K562 (cell line): ENCODE results near the gene SERPINH1. TPM values are rescaled to one million over a fixed set of nuclear protein-coding genes. Genes with fewer than 3 reads are reported as not detected.
A peak's percentile ranks its signal among the peaks of the same experiment; 100 is the strongest.

Experiments
- CBFA2T3 ChIP-seq: fragments of 450-650 bp; IDR thresholded peaks from 2 replicates; pipeline ENCODE4 v1.6.1; 2017
- ELK1 ChIP-seq: sonication (generic); formaldehyde crosslinking; IDR thresholded peaks from 2 replicates; pipeline ENCODE4 v1.8.1; 2022; ENCODE audit warnings: missing genetic modification reagents
- FOXP1 ChIP-seq: sonication (generic); formaldehyde crosslinking; IDR thresholded peaks from 2 replicates; pipeline ENCODE4 v1.8.0; 2022; ENCODE audit warnings: mild to moderate bottlenecking, missing genetic modification reagents
- HDAC8 ChIP-seq: fragments of 450-650 bp; IDR thresholded peaks from 2 replicates; pipeline ENCODE4 v1.6.1; 2016; ENCODE audit warnings: mild to moderate bottlenecking, missing genetic modification characterization, moderate library complexity, missing compliant biosample characterization
- HNRNPK ChIP-seq: fragments of 200-400 bp; formaldehyde crosslinking; IDR thresholded peaks from one replicate; pipeline ENCODE4 v1.6.1; 2018; ENCODE audit warnings: mild to moderate bottlenecking, low read depth, low read length; ENCODE audit not compliant: poor library complexity, severe bottlenecking
- KDM4B ChIP-seq, 2 experiments: fragments of 450-650 bp in 1 of 2; sonication (generic) in 1 of 2; IDR thresholded peaks; 2 replicates each; pipeline ENCODE4 v1.6.1; 2016 to 2017; ENCODE audit warnings: borderline replicate concordance in 2 of 2, antibody characterized with exemption in 1 of 2, low read depth in 1 of 2, mild to moderate bottlenecking in 1 of 2
- KLF1 ChIP-seq: fragments of 450-650 bp; IDR thresholded peaks from 2 replicates; pipeline ENCODE4 v1.6.1; 2016; ENCODE audit warnings: missing genetic modification characterization, missing compliant biosample characterization
- NR3C1 ChIP-seq: sonication (generic); formaldehyde crosslinking; IDR thresholded peaks from 2 replicates; pipeline ENCODE4 v1.8.1; 2022; ENCODE audit warnings: missing genetic modification reagents
- POLR2H ChIP-seq: IDR thresholded peaks from 2 replicates; pipeline ENCODE4 v1.6.1; 2016; ENCODE audit warnings: missing genetic modification characterization, low read depth, mild to moderate bottlenecking, control low read depth, missing compliant biosample characterization, moderate library complexity
- POU5F1 ChIP-seq: fragments of 150-350 bp; IDR thresholded peaks from 2 replicates; pipeline ENCODE4 v1.6.1; 2014; ENCODE audit warnings: borderline replicate concordance, low read length, low read depth, mild to moderate bottlenecking; ENCODE audit not compliant: partially characterized antibody
- SP1 ChIP-seq: sonication (generic); formaldehyde crosslinking; IDR thresholded peaks from 2 replicates; pipeline ENCODE4 v1.8.1; 2022; ENCODE audit warnings: mild to moderate bottlenecking, missing genetic modification reagents
- SP2 ChIP-seq: IDR thresholded peaks from 2 replicates; pipeline ENCODE4 v1.6.1; 2011; ENCODE audit warnings: mild to moderate bottlenecking, low read depth, low read length, moderate library complexity; ENCODE audit not compliant: poor library complexity, severe bottlenecking; ENCODE audit errors: extremely low read depth
- SRSF7 ChIP-seq: fragments of 200-400 bp; formaldehyde crosslinking; optimal IDR thresholded peaks from 2 replicates; pipeline ENCODE3; 2017; ENCODE audit warnings: mild to moderate bottlenecking, low read depth, low read length
- TCF7L2 ChIP-seq: fragments of 150-350 bp; IDR thresholded peaks from 2 replicates; pipeline ENCODE4 v1.6.1; 2016; ENCODE audit warnings: low read depth, mild to moderate bottlenecking, low read length, moderate library complexity
- YY1 ChIP-seq, 3 experiments: IDR thresholded peaks; 2 replicates each; pipeline ENCODE4 v1.6.1; 2011; ENCODE audit warnings: low read length in 2 of 3, mild to moderate bottlenecking in 2 of 3, moderate library complexity in 2 of 3, borderline replicate concordance in 1 of 3, control low read depth in 1 of 3, low read depth in 1 of 3; ENCODE audit not compliant: insufficient read depth in 3 of 3, insufficient replicate concordance in 2 of 3, control insufficient read depth in 1 of 3, insufficient read length in 1 of 3; ENCODE audit errors: extremely low read depth in 1 of 3
- ZFP30 ChIP-seq: fragments of 250-450 bp; sonication (Bioruptor Pico); IDR thresholded peaks from 2 replicates; pipeline ENCODE4 v1.8.0; 2022; ENCODE audit warnings: moderate library complexity, mild to moderate bottlenecking, inconsistent platforms, borderline replicate concordance
- ZFX ChIP-seq: sonication (generic); formaldehyde crosslinking; IDR thresholded peaks from 2 replicates; pipeline ENCODE4 v1.8.0; 2022; ENCODE audit warnings: mild to moderate bottlenecking, missing genetic modification reagents, moderate library complexity
- ZNF24 ChIP-seq: fragments of 450-650 bp; IDR thresholded peaks from 2 replicates; pipeline ENCODE4 v1.6.1; 2016
- ZNF408 ChIP-seq: fragments of 250-450 bp; sonication (Bioruptor Pico); IDR thresholded peaks from 2 replicates; pipeline ENCODE4 v1.4.0; 2020; ENCODE audit warnings: low read depth, mild to moderate bottlenecking, moderate library complexity
- ZNF586 ChIP-seq: fragments of 450-650 bp; formaldehyde crosslinking; conservative IDR thresholded peaks from 2 replicates; pipeline ENCODE4 v1.4.0; 2020; ENCODE audit warnings: mild to moderate bottlenecking, moderate library complexity
- ZNF717 ChIP-seq: fragments of 250-450 bp; sonication (Bioruptor Pico); IDR thresholded peaks from 2 replicates; pipeline ENCODE4 v1.5.0; 2021
- polyA plus RNA-seq, 8 experiments: library from polyadenylated mRNA; depleted of rRNA in 4 of 8; stranded (reverse) in 5 of 8; unstranded in 3 of 8; fragments of >200 nt; fragmentation: Nextera tagmentation in 2 of 8; fragmentation: Illumina TruSeq in 1 of 8; extraction: Ambion mirVana in 2 of 8; extraction: Trizol in 1 of 8; gene quantifications; 2 replicates each; pipeline versions ENCODE4 v1.2.1 to v1.2.3, GENCODE V29; 2011 to 2014; ENCODE audit warnings: inconsistent platforms in 1 of 8, missing spikeins in 1 of 8
- total RNA-seq, 7 experiments: library from RNA; depleted of rRNA in 6 of 7; stranded (reverse); fragments of >200 nt in 6 of 7; fragmentation: Illumina TruSeq in 2 of 7; extraction: Trizol in 2 of 7; gene quantifications; 2 replicates each; pipeline versions ENCODE4 v1.2.1 to v1.2.3, GENCODE V29; 2011 to 2021; ENCODE audit warnings: low replicate concordance in 1 of 7
- TF ChIP-seq, protein P1 (sequence below): sonication (generic); formaldehyde crosslinking; IDR thresholded peaks from 2 replicates; pipeline ENCODE4 v1.8.0; 2022; ENCODE audit warnings: mild to moderate bottlenecking, missing genetic modification reagents, borderline replicate concordance
- TF ChIP-seq, protein P2 (sequence below): fragments of 250-450 bp; sonication (Bioruptor Pico); IDR thresholded peaks from 2 replicates; pipeline ENCODE4 v1.8.0; 2022; ENCODE audit warnings: inconsistent platforms

Gene SERPINH1
- total and polyA plus RNA-seq, 9 of the 15 experiments (the other 6 are each of a cell fraction or from before 2014, with no cell fraction given): 2.8 to 106 (median 67.9) TPM

- TF ChIP-seq, protein P1, sequence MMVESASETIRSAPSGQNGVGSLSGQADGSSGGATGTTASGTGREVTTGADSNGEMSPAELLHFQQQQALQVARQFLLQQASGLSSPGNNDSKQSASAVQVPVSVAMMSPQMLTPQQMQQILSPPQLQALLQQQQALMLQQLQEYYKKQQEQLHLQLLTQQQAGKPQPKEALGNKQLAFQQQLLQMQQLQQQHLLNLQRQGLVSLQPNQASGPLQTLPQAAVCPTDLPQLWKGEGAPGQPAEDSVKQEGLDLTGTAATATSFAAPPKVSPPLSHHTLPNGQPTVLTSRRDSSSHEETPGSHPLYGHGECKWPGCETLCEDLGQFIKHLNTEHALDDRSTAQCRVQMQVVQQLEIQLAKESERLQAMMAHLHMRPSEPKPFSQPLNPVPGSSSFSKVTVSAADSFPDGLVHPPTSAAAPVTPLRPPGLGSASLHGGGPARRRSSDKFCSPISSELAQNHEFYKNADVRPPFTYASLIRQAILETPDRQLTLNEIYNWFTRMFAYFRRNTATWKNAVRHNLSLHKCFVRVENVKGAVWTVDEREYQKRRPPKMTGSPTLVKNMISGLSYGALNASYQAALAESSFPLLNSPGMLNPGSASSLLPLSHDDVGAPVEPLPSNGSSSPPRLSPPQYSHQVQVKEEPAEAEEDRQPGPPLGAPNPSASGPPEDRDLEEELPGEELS: no peak
- TF ChIP-seq KDM4B (IDR thresholded peaks at IDR 0.05; ENCODE audit: borderline replicate concordance in 2 of 2, low read depth in 1 of 2): no peak
- no peak for TF ChIP-seq SRSF7
- no peak for TF ChIP-seq POU5F1
- TF ChIP-seq CBFA2T3: peak; percentile 95
- TF ChIP-seq HNRNPK: no peak
- peak; percentile 95 for TF ChIP-seq KLF1 (tag)
- TF ChIP-seq ZNF586 (CRISPR knock-in tag): no peak
- no peak for TF ChIP-seq ZNF717 (CRISPR knock-in tag)
- no peak for TF ChIP-seq ELK1
- no peak; the same call in 1 of the 2 replicates for TF ChIP-seq POLR2H (tag)
- TF ChIP-seq YY1 (IDR thresholded peaks at IDR 0.05; ENCODE audit: borderline replicate concordance in 1 of 3, control insufficient read depth in 1 of 3, extremely low read depth in 1 of 3, insufficient read depth in 3 of 3, insufficient read length in 1 of 3, insufficient replicate concordance in 2 of 3, low read depth in 1 of 3, low read length in 2 of 3): peak in 1 of 3 experiments; percentile 56
- TF ChIP-seq, protein P2, sequence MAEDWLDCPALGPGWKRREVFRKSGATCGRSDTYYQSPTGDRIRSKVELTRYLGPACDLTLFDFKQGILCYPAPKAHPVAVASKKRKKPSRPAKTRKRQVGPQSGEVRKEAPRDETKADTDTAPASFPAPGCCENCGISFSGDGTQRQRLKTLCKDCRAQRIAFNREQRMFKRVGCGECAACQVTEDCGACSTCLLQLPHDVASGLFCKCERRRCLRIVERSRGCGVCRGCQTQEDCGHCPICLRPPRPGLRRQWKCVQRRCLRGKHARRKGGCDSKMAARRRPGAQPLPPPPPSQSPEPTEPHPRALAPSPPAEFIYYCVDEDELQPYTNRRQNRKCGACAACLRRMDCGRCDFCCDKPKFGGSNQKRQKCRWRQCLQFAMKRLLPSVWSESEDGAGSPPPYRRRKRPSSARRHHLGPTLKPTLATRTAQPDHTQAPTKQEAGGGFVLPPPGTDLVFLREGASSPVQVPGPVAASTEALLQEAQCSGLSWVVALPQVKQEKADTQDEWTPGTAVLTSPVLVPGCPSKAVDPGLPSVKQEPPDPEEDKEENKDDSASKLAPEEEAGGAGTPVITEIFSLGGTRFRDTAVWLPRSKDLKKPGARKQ (CRISPR knock-in tag): no peak
- peak; percentile 35; the same call in 1 of the 2 replicates for TF ChIP-seq ZNF24
- no peak for TF ChIP-seq FOXP1
- no peak for TF ChIP-seq ZFP30 (CRISPR knock-in tag)
- TF ChIP-seq ZFX (CRISPR knock-in tag): peak; percentile 65; the same call in 1 of the 2 replicates
- no peak for TF ChIP-seq NR3C1 (CRISPR knock-in tag)
- TF ChIP-seq TCF7L2: no peak
- TF ChIP-seq ZNF408: no peak
- TF ChIP-seq SP1 (CRISPR knock-in tag): peak; percentile 82
- no peak for TF ChIP-seq HDAC8 (tag)
- no peak for TF ChIP-seq SP2
These were observed 27.6 kb upstream of the SERPINH1 start (continued) for GRCh38 chr11:75534259-75535069.
